Fibroblast of mammary gland (primary cell): ENCODE data around the gene PEX14.

ENCODE experiments used
- DNase-seq: peaks from one replicate; pipeline ENCODE4 v3.0.0-alpha.2; 2010; ENCODE audit warnings: low read depth
- H3K4me3 ChIP-seq: 2 replicates; pipeline ENCODE4 v1.5.1; 2011; ENCODE audit warnings: low read depth, mild to moderate bottlenecking, low read length, moderate library complexity; ENCODE audit not compliant: control insufficient read depth
- CTCF ChIP-seq: conservative IDR thresholded peaks from 2 replicates; pipeline ENCODE4 v1.5.1; 2011; ENCODE audit warnings: low read depth, low read length, inconsistent platforms; ENCODE audit not compliant: control insufficient read depth, insufficient read depth

The PEX14 gene

GRCh38 chr1:10615332-10615731 is 140.6 kb downstream of the PEX14 start:
- TF ChIP-seq CTCF: no peak
- no peak for DNase-seq
- no peak overlapping the region for H3K4me3 ChIP-seq

GRCh38 chr1:10615932-10616671 is 141.4 kb downstream of the PEX14 start:
- no peak for TF ChIP-seq CTCF
- H3K4me3 ChIP-seq: no peak overlapping the region
- no peak for DNase-seq

GRCh38 chr1:10616696-10617095 is 141.9 kb downstream of the PEX14 start:
- no peak for TF ChIP-seq CTCF
- DNase-seq: no peak
- H3K4me3 ChIP-seq: no peak overlapping the region

- H3K4me3 ChIP-seq: no peak overlapping the region
- no peak for TF ChIP-seq CTCF
- DNase-seq: no peak
Observed at GRCh38 chr1:10617318-10617717, 142.6 kb downstream of the PEX14 start.

- no peak for TF ChIP-seq CTCF
- no peak for DNase-seq
- no peak overlapping the region for H3K4me3 ChIP-seq
Observed at GRCh38 chr1:10617931-10618885, 143.5 kb downstream of the PEX14 start.

GRCh38 chr1:10620776-10621175 is 146.0 kb downstream of the PEX14 start:
- no peak for DNase-seq
- no peak for TF ChIP-seq CTCF
- H3K4me3 ChIP-seq: no peak overlapping the region
